ENCODE results near the gene AK4. TPM values are rescaled to one million over a fixed set of nuclear protein-coding genes. Genes with fewer than 3 reads are reported as not detected.

AK4 gene
- total RNA-seq, 1 donor from 2014 or later: 133 TPM

DNA sequence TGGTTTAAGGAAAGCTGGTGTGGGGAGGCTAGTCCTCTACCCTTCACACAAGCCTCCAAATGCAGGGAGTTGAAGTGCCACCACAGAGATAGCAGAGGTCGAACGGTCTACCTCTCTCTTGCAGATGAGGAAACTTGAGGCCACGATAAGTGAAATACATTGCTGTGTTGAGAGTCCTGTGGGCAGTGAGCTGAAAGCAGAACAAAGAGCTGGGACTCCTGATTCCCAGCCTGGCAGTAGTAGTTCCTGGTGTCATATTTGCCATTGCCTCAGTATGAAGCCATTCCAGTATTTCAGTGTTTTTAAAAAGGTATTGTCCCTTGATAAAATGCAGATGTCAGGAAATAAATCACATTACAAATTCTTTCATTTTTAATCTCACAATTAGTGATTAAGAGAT is 28.6 kb downstream of the AK4 start:
- no peaks in the 10 kb centered on the region for H3K9me3 ChIP-seq (ENCODE audit: insufficient read depth, low read depth, low read length)
- H3K4me3 Mint-ChIP-seq (ENCODE audit: unreplicated experiment): no peak overlapping the region
- H3K27ac Mint-ChIP-seq (ENCODE audit: unreplicated experiment): peak overlapping the region; percentile 2
- H3K36me3 Mint-ChIP-seq (ENCODE audit: low read depth, unreplicated experiment): no peaks in the 10 kb centered on the region
- DNase-seq (ENCODE audit: low read depth) (no peak), FAIRE-seq (no peak)
- no peaks in the 10 kb centered on the region for H3K27me3 Mint-ChIP-seq (ENCODE audit: low read depth, unreplicated experiment)
- H4K20me1 ChIP-seq (ENCODE audit: insufficient read depth, low read length): no peaks in the 10 kb centered on the region
- H3K4me1 Mint-ChIP-seq (ENCODE audit: low read depth, unreplicated experiment): peaks cover 71% of the 10 kb centered on the region
- no peak overlapping the region for H3K27ac ChIP-seq (ENCODE audit: low read depth, low read length)
- H3K9ac ChIP-seq (ENCODE audit: low read length): no peak overlapping the region
- no peak overlapping the region for H3K4me3 ChIP-seq (ENCODE audit: insufficient read depth, low read depth, low read length)
- H3K4me1 ChIP-seq (ENCODE audit: insufficient read depth, low read length): peaks cover 27% of the 10 kb centered on the region
- H3K9me3 Mint-ChIP-seq (ENCODE audit: unreplicated experiment): no peaks in the 10 kb centered on the region
- no peaks in the 10 kb centered on the region for H3K36me3 ChIP-seq (ENCODE audit: insufficient read depth, low read length)
- H2AFZ ChIP-seq (ENCODE audit: low read depth, low read length): no peak overlapping the region
- no peaks in the 10 kb centered on the region for H3K79me2 ChIP-seq (ENCODE audit: insufficient read depth, low read length)
- peaks cover 8% of the 10 kb centered on the region for H3K27me3 ChIP-seq (ENCODE audit: insufficient read depth, low read length)
- TF ChIP-seq EZH2 (IDR thresholded peaks at IDR 0.05; ENCODE audit: insufficient read depth, low read length): no peak
- TF ChIP-seq, protein P1, sequence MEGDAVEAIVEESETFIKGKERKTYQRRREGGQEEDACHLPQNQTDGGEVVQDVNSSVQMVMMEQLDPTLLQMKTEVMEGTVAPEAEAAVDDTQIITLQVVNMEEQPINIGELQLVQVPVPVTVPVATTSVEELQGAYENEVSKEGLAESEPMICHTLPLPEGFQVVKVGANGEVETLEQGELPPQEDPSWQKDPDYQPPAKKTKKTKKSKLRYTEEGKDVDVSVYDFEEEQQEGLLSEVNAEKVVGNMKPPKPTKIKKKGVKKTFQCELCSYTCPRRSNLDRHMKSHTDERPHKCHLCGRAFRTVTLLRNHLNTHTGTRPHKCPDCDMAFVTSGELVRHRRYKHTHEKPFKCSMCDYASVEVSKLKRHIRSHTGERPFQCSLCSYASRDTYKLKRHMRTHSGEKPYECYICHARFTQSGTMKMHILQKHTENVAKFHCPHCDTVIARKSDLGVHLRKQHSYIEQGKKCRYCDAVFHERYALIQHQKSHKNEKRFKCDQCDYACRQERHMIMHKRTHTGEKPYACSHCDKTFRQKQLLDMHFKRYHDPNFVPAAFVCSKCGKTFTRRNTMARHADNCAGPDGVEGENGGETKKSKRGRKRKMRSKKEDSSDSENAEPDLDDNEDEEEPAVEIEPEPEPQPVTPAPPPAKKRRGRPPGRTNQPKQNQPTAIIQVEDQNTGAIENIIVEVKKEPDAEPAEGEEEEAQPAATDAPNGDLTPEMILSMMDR (IDR thresholded peaks at IDR 0.05; ENCODE audit: insufficient read depth, low read depth, low read length): no peak
- H3K4me2 ChIP-seq (ENCODE audit: low read length): no peak overlapping the region

- Mint-ChIP-seq H3K36me3 (ENCODE audit: low read depth, unreplicated experiment) (no peaks in the 10 kb centered on the region), H3K4me1 (ENCODE audit: low read depth, unreplicated experiment) (peaks cover 73% of the 10 kb centered on the region), H3K27me3 (ENCODE audit: low read depth, unreplicated experiment) (no peaks in the 10 kb centered on the region), H3K9me3 (ENCODE audit: unreplicated experiment) (peaks cover 4% of the 10 kb centered on the region), H3K27ac (ENCODE audit: unreplicated experiment) (peak overlapping the region; percentile 41), H3K4me3 (ENCODE audit: unreplicated experiment) (no peak overlapping the region)
- H4K20me1 ChIP-seq (ENCODE audit: insufficient read depth, low read length): no peaks in the 10 kb centered on the region
- H3K36me3 ChIP-seq (ENCODE audit: insufficient read depth, low read length): no peaks in the 10 kb centered on the region
- no peak overlapping the region for H2AFZ ChIP-seq (ENCODE audit: low read depth, low read length)
- H3K4me1 ChIP-seq (ENCODE audit: insufficient read depth, low read length): peaks cover 27% of the 10 kb centered on the region
- peak overlapping the region; percentile 41 for H3K4me2 ChIP-seq (ENCODE audit: low read length)
- H3K27me3 ChIP-seq (ENCODE audit: insufficient read depth, low read length): peaks cover 4% of the 10 kb centered on the region
- no peaks in the 10 kb centered on the region for H3K79me2 ChIP-seq (ENCODE audit: insufficient read depth, low read length)
- H3K4me3 ChIP-seq (ENCODE audit: insufficient read depth, low read depth, low read length): no peak overlapping the region
- no peak overlapping the region for H3K27ac ChIP-seq (ENCODE audit: low read depth, low read length)
- DNase-seq (ENCODE audit: low read depth): peak; percentile 86
- H3K9ac ChIP-seq (ENCODE audit: low read length): no peak overlapping the region
- no peaks in the 10 kb centered on the region for H3K9me3 ChIP-seq (ENCODE audit: insufficient read depth, low read depth, low read length)
- peak; percentile 47 for FAIRE-seq
- TF ChIP-seq, protein P1 (IDR thresholded peaks at IDR 0.05; ENCODE audit: insufficient read depth, low read depth, low read length): no peak
- TF ChIP-seq EZH2 (IDR thresholded peaks at IDR 0.05; ENCODE audit: insufficient read depth, low read length): no peak
These were observed 29.5 kb downstream of the AK4 start for GRCh38 chr1:65177457-65177856.

GRCh38 chr1:65178235-65178634 is 30.2 kb downstream of the AK4 start:
- Histone ChIP-seq H3K27me3 (ENCODE audit: insufficient read depth, low read length) (peaks cover 3% of the 10 kb centered on the region), H3K4me2 (ENCODE audit: low read length) (peak overlapping the region; percentile 41), H4K20me1 (ENCODE audit: insufficient read depth, low read length) (no peaks in the 10 kb centered on the region), H3K4me1 (ENCODE audit: insufficient read depth, low read length) (peaks cover 27% of the 10 kb centered on the region), H3K27ac (ENCODE audit: low read depth, low read length) (no peak overlapping the region), H3K36me3 (ENCODE audit: insufficient read depth, low read length) (no peaks in the 10 kb centered on the region), H3K9ac (ENCODE audit: low read length) (no peak overlapping the region), H3K79me2 (ENCODE audit: insufficient read depth, low read length) (no peaks in the 10 kb centered on the region), H2AFZ (ENCODE audit: low read depth, low read length) (no peak overlapping the region), H3K9me3 (ENCODE audit: insufficient read depth, low read depth, low read length) (no peaks in the 10 kb centered on the region), H3K4me3 (ENCODE audit: insufficient read depth, low read depth, low read length) (no peak overlapping the region)
- H3K27me3 Mint-ChIP-seq (ENCODE audit: low read depth, unreplicated experiment): no peaks in the 10 kb centered on the region
- H3K36me3 Mint-ChIP-seq (ENCODE audit: low read depth, unreplicated experiment): no peaks in the 10 kb centered on the region
- no peak overlapping the region for H3K4me3 Mint-ChIP-seq (ENCODE audit: unreplicated experiment)
- H3K9me3 Mint-ChIP-seq (ENCODE audit: unreplicated experiment): peaks cover 4% of the 10 kb centered on the region
- TF ChIP-seq, protein P1 (IDR thresholded peaks at IDR 0.05; ENCODE audit: insufficient read depth, low read depth, low read length): no peak
- no peak for TF ChIP-seq EZH2 (IDR thresholded peaks at IDR 0.05; ENCODE audit: insufficient read depth, low read length)
- peak overlapping the region; percentile 63 for H3K27ac Mint-ChIP-seq (ENCODE audit: unreplicated experiment)
- peaks cover 68% of the 10 kb centered on the region for H3K4me1 Mint-ChIP-seq (ENCODE audit: low read depth, unreplicated experiment)
- FAIRE-seq (no peak), DNase-seq (ENCODE audit: low read depth) (no peak)
